HepG2 (cell line): ENCODE results near the gene NINL. TPM values are rescaled to one million over a fixed set of nuclear protein-coding genes. Genes with fewer than 3 reads are reported as not detected.

Experiments used
- JDP2 ChIP-seq: sonication (generic); formaldehyde crosslinking; IDR thresholded peaks from 2 replicates; pipeline ENCODE4 v1.8.1; 2022; ENCODE audit warnings: missing genetic modification reagents, borderline replicate concordance
- KIAA2018 ChIP-seq: sonication (generic); formaldehyde crosslinking; IDR thresholded peaks from 2 replicates; pipeline ENCODE4 v1.5.0; 2020; ENCODE audit warnings: mild to moderate bottlenecking, missing genetic modification reagents, borderline replicate concordance
- NFYB ChIP-seq: sonication (generic); formaldehyde crosslinking; IDR thresholded peaks from 2 replicates; pipeline ENCODE4 v1.4.0; 2020; ENCODE audit warnings: missing genetic modification reagents
- PRDM15 ChIP-seq: sonication (generic); formaldehyde crosslinking; IDR thresholded peaks from 2 replicates; pipeline ENCODE4 v1.4.0; 2020; ENCODE audit warnings: missing genetic modification reagents
- TBP ChIP-seq: sonication (generic); formaldehyde crosslinking; IDR thresholded peaks from 2 replicates; pipeline ENCODE4 v1.5.0; 2020; ENCODE audit warnings: missing genetic modification reagents
- ZBTB10 ChIP-seq: sonication (generic); formaldehyde crosslinking; IDR thresholded peaks from 2 replicates; pipeline ENCODE4 v1.4.0; 2020; ENCODE audit warnings: missing genetic modification reagents, borderline replicate concordance
- ZBTB14 ChIP-seq: sonication (generic); formaldehyde crosslinking; IDR thresholded peaks from 2 replicates; pipeline ENCODE4 v1.4.0; 2020; ENCODE audit warnings: missing genetic modification reagents
- ZFX ChIP-seq: sonication (generic); formaldehyde crosslinking; IDR thresholded peaks from 2 replicates; pipeline ENCODE4 v1.4.0; 2020; ENCODE audit warnings: mild to moderate bottlenecking, low read depth, missing genetic modification reagents, moderate library complexity
- ZNF207 ChIP-seq: fragments of 450-650 bp; IDR thresholded peaks from 2 replicates; pipeline ENCODE4 v1.6.1; 2016; ENCODE audit warnings: antibody characterized with exemption, borderline replicate concordance
- ZNF253 ChIP-seq: sonication (generic); formaldehyde crosslinking; IDR thresholded peaks from 2 replicates; pipeline ENCODE4 v1.8.0; 2022; ENCODE audit warnings: mild to moderate bottlenecking, missing genetic modification reagents, borderline replicate concordance
- ZZZ3 ChIP-seq: sonication (generic); formaldehyde crosslinking; IDR thresholded peaks from 2 replicates; pipeline ENCODE4 v1.4.0; 2020; ENCODE audit warnings: missing genetic modification reagents, mild to moderate bottlenecking, borderline replicate concordance
- polyA plus RNA-seq, 8 experiments: library from polyadenylated mRNA; depleted of rRNA in 3 of 8; stranded (reverse) in 7 of 8; unstranded in 1 of 8; fragments of >200 nt; fragmentation: Illumina TruSeq in 4 of 8; extraction: Trizol in 4 of 8; gene quantifications; 2 replicates each; pipeline versions ENCODE4 v1.2.1 to v1.2.3, GENCODE V29; 2011 to 2016; ENCODE audit warnings: low read depth in 4 of 8, missing spikeins in 1 of 8, mixed read lengths in 1 of 8; ENCODE audit not compliant: insufficient read depth in 1 of 8
- total RNA-seq, 5 experiments: library from RNA; depleted of rRNA; stranded (reverse); fragments of >200 nt; fragmentation: Illumina TruSeq; extraction: Trizol; gene quantifications; 2 replicates each; pipeline ENCODE4 v1.2.3, GENCODE V29; 2016; ENCODE audit warnings: low read depth in 1 of 5

NINL gene
- total and polyA plus RNA-seq, 2 of the 13 experiments (the other 11 are each of a cell fraction or from before 2014, with no cell fraction given): 32.3 to 34.3 TPM

- TF ChIP-seq KIAA2018 (CRISPR knock-in tag): no peak
- peak; percentile 95 for TF ChIP-seq NFYB
- peak; percentile 93; the same call in 1 of the 2 replicates for TF ChIP-seq ZZZ3 (CRISPR knock-in tag)
- TF ChIP-seq TBP (CRISPR knock-in tag): no peak
- peak; percentile 97 for TF ChIP-seq ZNF253 (CRISPR knock-in tag)
- peak; percentile 95; the same call in 1 of the 2 replicates for TF ChIP-seq JDP2
- TF ChIP-seq PRDM15 (CRISPR knock-in tag): peak; percentile 86; the same call in 1 of the 2 replicates
- no peak for TF ChIP-seq ZNF207
- peak; percentile 71; the same call in 1 of the 2 replicates for TF ChIP-seq ZBTB14 (CRISPR knock-in tag)
- peak; percentile 99 for TF ChIP-seq ZFX (CRISPR knock-in tag)
- peak; percentile 93; the same call in 1 of the 2 replicates for TF ChIP-seq ZBTB10 (CRISPR knock-in tag)
Observed at GRCh38 chr20:25407311-25408169, 177.8 kb downstream of the NINL start, which contains the start of gene GINS1 (continued).
